Endothelial cell of umbilical vein (primary cell): ENCODE measurements around the gene CDC42.

ENCODE experiments used
- EZH2 ChIP-seq: IDR thresholded peaks from 2 replicates; pipeline ENCODE4 v1.6.1; 2012; ENCODE audit warnings: borderline replicate concordance, low read depth, mild to moderate bottlenecking, moderate library complexity, low read length, inconsistent platforms; ENCODE audit not compliant: severe bottlenecking
- JUN ChIP-seq: IDR thresholded peaks from 2 replicates; pipeline ENCODE4 v1.6.1; 2011; ENCODE audit warnings: borderline replicate concordance, low read depth; ENCODE audit not compliant: insufficient read length, insufficient read depth
- POLR2A ChIP-seq: IDR thresholded peaks from 2 replicates; pipeline ENCODE4 v1.6.1; 2012; ENCODE audit warnings: low read depth, mild to moderate bottlenecking, control low read depth, low read length
- POLR2AphosphoS5 ChIP-seq: IDR thresholded peaks from 2 replicates; pipeline ENCODE4 v1.6.1; 2012; ENCODE audit warnings: low read depth, mild to moderate bottlenecking, control low read depth, low read length, moderate library complexity; ENCODE audit not compliant: insufficient read depth
- TF ChIP-seq, protein P1 (sequence below), 2 donors: IDR thresholded peaks; 1 replicate in 1 of 2; 2 replicates in 1 of 2; pipeline ENCODE4 v1.5.1; 2011; ENCODE audit warnings: low read length in 2 of 2, mild to moderate bottlenecking in 2 of 2, moderate library complexity in 2 of 2, control low read depth in 1 of 2, inconsistent platforms in 1 of 2, low read depth in 1 of 2; ENCODE audit not compliant: insufficient read depth in 1 of 2; ENCODE audit errors: extremely low read depth in 1 of 2

GRCh38 chr1:22093513-22093912, 41.0 kb downstream of the CDC42 start:
- TF ChIP-seq POLR2A (no peak), POLR2AphosphoS5 (no peak), JUN (no peak), EZH2 (no peak)
- TF ChIP-seq, protein P1, sequence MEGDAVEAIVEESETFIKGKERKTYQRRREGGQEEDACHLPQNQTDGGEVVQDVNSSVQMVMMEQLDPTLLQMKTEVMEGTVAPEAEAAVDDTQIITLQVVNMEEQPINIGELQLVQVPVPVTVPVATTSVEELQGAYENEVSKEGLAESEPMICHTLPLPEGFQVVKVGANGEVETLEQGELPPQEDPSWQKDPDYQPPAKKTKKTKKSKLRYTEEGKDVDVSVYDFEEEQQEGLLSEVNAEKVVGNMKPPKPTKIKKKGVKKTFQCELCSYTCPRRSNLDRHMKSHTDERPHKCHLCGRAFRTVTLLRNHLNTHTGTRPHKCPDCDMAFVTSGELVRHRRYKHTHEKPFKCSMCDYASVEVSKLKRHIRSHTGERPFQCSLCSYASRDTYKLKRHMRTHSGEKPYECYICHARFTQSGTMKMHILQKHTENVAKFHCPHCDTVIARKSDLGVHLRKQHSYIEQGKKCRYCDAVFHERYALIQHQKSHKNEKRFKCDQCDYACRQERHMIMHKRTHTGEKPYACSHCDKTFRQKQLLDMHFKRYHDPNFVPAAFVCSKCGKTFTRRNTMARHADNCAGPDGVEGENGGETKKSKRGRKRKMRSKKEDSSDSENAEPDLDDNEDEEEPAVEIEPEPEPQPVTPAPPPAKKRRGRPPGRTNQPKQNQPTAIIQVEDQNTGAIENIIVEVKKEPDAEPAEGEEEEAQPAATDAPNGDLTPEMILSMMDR (IDR thresholded peaks at IDR 0.05; ENCODE audit: extremely low read depth in 1 of 2, insufficient read depth in 1 of 2, low read depth in 1 of 2, low read length in 2 of 2), result no peak
